Glomerular endothelial cell (primary cell): Measurements from ENCODE around the gene CPA5. TPM values are rescaled to one million over a fixed set of nuclear protein-coding genes. Genes with fewer than 3 reads are reported as not detected.
"Not testable (repeated sequence)": the region's sequence is repeated elsewhere in the genome, so short reads cannot be mapped to it uniquely, and the experiment has no call there.

ENCODE experiments used
- DNase-seq: peaks from one replicate; pipeline ENCODE4 v3.0.0-alpha.2; 2011; ENCODE audit warnings: low read depth, low spot score; ENCODE audit errors: extremely low read depth
- total RNA-seq: library from RNA; depleted of rRNA; stranded (reverse); fragments of >200 nt; gene quantifications from 2 replicates; pipeline ENCODE4 v1.2.3, GENCODE V29; 2015

CPA5 gene, protein sequence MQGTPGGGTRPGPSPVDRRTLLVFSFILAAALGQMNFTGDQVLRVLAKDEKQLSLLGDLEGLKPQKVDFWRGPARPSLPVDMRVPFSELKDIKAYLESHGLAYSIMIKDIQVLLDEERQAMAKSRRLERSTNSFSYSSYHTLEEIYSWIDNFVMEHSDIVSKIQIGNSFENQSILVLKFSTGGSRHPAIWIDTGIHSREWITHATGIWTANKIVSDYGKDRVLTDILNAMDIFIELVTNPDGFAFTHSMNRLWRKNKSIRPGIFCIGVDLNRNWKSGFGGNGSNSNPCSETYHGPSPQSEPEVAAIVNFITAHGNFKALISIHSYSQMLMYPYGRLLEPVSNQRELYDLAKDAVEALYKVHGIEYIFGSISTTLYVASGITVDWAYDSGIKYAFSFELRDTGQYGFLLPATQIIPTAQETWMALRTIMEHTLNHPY
- total RNA-seq, result not detected in 2 replicates

DNA sequence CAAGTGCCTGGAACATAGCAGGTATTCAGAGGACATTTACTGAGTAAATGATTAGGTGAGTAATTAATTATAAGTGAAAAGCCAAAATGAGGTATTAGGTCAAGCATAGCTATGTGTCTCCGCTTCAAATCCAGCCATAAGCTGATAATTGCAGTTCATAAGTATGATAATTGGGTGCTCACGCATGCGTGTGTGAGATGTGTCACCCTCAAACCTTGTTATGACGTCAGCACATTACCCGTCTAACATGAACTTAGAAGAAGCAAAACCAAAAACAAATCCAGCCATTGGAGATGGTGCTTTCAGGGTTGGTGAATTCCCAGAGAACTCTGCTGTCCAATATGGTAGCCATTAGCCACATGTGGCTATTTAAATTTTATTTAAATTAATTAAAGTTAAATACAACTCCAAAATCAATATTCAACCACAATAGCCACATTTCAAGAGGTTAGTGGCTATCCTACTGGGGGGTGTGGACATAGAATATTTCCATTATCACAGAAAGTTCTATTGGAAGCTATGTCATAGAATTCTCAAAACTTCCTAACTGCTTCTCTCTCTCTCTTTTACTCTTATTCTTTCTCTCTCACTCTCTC is at the start of gene CPA5:
TSS of gene CPA5 (plus strand) at position 546 of the 596 bp plus-strand sequence. CDS start 1,670 bp downstream, outside the sequence.
- DNase-seq, result no peak

DNA sequence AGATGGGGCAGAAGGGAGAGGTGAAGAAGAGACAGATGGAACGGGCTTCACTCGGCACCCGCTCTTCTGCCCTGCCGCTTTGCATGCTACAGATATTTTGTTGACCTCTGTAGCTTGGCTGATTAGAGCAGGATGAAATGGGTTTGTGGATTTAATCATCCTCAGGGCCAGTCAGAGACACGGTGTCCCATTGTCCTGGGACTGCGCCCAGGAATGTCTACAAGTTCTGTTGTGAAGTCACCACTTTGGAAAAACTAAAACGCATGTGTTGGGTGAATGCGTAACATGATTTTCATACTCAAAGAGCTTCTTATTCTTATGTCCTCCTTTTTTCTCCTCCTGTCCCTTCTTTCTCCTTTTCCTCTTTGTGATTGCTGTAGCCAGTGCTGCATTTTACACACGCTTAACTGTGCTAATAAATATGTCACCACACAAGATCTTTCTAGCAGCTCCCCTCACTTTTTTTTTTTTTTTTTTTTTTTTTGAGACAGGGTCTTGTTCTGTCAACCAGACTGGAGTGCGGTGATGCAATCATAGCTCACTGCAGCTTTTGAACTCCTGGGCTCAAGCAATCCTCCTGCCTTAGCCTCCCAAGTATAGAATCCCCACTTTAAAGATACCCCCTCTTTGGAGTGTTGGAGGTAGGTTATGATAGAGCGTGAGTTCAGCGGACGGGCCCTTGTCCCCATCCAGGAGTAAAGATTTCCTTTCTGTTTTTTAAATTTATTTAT is 48.2 kb upstream of the CPA5 start:
- DNase-seq, result no peak

DNA sequence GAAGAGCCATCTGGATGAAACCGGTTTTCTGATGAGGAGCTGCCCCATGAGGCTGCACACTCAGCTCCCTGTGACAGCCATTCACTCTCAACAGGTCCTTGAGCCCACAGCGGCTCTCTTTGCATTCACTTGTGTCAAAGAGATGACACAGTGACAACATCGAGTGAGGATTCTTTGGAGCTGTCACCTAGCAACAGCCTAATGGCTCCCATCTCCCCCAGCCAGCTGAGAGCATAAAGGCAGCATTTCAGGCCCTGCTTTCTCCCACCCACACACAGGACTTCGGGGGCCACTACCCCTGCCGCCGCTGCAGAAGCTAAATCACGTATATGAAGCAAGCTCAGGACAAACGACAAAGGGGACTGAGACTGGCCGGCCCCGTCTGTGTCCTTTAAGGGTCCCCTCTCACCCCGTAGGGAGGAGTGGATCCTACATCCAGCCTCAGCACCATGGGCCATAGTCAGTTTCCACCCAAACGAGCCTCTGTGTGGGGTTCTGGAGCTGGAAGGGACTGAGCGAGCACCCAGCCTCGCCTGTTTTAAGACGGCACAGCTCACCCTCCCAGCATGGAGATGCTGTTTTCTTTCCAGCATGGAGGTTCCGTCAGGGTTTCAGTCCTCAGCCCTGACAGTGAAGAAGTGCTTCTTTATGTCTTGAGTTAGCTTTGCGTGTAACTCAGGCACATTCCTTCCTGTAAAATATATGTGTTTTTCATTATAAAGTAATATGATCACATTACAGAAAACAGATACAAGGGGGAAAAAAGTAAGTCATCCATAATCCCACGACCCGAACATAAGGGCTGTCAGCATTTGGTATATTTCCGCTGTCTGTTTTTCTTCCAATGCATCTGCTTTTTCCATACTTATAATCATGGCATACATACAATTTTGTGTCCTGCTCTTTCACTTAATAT is 46.7 kb upstream of the CPA5 start:
- DNase-seq, result no peak

DNA sequence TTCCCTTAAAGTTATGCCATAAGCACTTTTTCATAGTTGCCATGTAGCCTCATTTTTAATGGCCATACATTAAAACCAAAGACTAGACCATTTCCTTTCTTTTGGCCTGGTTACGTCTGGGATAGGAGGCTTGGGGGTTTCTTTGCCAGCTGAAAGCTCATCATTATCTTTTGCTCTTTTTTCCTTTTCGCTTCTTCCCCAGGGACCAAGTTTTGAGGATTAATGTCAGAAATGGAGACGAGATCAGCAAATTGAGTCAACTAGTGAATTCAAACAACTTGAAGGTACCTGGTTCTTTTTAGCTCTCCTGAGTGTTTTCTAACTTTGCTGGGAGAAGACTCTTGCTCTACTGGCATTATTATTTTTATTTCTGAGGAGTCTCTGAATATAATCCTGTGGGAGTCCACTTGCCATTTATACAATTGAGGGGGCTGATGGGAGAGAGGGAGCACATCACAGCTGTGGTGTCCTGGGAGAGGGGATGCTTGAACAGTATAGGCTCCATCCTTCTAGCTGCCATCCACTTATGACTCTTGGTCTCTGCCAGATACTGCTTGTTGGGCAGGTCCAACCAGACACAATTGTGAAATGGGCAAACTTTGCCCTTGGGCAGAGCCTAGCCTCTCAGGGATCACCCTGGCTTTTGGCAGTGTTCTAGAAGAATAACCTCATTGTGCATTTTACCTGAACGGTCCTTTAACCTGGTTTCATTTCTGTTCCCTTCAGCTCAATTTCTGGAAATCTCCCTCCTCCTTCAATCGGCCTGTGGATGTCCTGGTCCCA is 45.9 kb upstream of the CPA5 start:
- DNase-seq, result no peak

DNA sequence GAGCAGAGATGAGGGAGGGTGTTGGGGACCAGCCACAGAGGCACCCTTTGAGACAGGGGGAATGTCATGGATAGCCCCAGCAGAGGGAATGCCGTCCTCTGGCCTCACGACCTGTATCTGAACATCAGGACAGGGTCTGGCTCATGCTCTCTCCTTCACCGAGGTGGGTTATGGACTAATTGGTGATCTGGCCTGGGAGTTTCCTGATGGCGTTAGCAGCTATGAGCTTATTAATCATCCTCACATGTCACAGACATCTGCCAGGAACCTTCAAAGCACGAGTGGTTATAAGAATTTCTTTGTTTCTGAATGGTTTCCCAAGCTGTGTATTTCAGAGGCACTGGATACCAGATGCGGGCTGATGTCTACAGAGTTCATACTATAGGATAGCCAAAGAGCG is 44.8 kb upstream of the CPA5 start:
- no peak for DNase-seq

DNA sequence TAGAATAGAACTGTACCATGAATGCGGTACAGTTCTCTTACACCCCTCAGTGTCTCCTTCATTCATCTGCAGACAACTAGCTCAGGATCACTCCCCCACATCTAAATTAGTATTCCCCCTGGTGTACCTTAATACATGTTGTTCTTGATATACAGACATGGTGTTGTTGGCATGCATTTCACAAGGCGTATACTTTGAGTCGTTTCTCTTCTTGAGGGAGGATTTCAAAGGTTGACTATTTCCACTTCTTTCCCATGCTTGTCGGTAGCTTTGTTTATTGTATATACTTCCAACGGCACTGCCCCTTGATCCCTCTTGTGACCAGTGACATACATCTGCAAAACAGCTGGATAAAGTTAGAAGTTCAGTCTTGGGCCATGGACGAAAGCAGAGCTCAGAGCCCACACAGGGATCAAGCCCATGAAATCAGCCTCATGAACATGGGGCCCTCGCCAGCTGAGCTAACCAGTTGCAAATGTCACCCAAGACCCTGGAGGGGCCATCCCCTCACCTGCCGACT is 43.1 kb upstream of the CPA5 start:
- no peak for DNase-seq

DNA sequence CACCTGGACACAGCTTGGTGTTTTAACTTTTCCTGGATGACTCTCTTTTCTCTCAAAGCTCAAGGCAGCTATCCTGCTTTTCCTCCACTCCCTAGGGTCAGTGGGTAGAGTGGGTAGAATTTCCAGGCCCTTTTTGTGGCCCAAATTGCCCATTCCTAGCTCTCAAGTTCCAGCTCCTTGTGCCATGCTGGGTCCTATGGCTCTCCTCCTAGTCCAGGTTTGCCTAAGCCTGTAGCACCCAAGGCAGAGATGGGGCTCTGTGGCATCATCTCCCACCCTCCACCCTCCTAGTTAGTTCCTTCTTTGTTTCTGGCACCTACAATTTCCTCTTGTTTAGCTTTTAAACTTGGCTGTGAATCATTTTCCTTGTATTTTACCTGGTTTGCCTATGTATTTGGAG is 42.0 kb upstream of the CPA5 start:
- DNase-seq, result no peak

DNA sequence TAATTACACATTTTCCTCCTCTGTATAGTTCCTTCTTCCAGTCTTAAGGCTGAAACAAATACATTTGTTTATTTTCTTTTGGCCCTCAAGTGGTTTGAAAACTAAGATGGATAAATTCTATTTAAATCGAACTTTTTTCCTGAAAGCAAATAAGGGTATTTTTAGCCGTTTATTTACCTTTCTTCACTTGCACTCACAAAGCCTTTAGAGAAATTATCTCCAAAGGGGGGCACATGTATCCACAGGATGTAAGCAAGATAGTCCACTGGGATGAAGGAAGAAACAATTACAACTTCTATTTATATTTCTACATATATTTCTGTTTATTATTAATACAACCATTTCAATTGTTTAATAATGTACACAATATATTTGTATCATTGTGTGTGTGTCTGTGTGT is 41.5 kb upstream of the CPA5 start:
- no peak for DNase-seq

DNA sequence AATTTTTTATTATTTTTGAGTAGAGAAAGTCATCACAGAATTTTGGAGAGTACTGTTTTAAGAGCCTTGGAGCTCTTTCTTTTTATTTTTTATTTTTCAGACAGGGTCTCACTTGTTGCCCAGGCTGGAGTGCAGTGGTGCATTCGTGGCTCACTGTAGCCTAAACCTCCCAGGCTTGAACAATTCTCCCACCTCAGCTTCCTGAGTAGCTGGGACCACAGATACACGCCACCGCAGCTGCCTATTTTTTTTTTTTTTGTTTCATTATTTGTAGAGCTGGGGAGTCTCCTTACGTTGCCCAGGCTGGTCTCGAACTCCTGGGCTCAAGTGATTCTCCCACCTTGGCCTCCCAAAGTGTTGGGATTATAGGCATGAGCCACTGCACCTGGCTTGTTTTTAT is 41.1 kb upstream of the CPA5 start:
- DNase-seq, result no peak

DNA sequence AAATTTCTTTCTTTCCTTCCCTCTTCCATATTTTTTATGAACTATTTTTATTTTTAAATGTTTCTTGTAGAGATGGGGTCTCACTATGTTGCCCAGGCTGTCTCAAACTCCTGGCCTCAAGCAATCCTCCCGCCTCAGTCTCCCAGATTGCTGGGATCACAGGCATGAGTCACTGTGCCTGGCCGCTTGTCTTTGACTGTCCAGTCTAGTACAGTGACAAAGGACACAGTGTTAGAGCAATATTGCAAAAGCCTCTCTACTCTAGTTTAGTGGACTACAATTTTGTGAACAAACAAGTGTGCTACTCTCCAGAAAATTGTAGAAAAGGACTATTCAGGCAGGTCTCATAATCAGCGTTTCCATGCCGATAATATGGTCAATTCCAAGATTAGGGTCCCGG is 40.6 kb upstream of the CPA5 start:
- DNase-seq, result no peak

DNA sequence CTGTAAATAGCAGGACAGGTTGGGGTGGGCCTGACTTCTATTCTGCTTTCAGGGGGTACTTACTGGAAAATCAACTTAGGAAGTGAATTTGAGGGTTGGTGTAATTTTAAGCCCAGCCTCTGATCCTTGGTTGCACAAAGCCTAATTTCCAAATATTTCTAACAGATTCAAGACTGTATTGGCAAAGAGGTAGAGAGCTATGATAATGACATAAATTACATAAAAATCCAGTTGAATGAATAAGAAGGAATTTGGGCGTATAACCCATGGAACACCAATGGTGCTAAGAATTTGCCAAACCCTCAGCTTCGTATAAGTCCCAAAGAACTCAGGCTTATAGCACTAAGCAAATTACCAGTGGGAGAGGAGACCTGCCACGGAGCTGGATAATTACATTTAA is 39.7 kb upstream of the CPA5 start:
- DNase-seq, result no peak

DNA sequence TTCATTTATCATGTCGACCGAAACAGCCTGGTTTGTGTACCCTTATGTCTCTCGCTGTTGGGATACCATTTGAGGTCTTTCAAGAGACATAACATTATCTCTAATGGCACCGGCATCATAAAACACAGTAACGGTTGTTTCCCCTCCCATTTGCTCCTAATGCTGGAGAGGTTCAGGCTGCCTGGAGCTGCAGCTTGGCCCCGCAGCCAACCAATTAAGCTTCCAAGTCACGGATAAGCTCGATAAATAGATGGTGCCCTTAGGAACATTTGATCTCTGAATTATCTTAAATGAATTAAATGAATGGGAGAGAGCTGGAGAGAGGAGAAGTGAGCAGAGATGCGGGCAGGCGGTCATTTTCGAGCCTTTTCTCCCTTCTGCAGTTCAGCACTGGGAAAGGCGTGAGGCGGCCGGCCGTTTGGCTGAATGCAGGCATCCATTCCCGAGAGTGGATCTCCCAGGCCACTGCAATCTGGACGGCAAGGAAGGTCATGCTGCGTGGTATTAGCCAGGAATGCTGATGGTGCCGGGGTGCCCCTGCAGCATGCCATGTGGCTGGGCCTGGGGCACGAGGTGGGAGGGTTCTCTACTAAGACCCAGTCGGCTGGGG is 39.1 kb upstream of the CPA5 start:
- no peak for DNase-seq

DNA sequence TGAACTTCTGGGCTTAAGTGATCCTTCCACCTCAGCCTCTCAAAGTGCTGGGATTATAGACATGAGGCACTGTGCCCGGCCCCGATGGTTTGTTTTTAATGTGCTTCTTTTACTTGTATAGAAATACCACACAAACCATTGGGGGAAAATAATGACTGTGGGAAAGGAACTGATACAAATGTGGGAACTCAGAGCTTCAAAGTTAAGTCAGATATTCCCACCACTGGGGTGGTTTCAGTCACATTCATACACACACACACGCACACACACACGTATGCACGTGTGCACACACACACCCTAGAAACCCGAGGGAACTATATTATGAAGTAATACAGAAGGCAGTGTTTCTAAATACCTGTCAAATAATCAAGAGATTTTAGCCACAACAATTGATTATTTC is 34.6 kb upstream of the CPA5 start:
- DNase-seq, result no peak

DNA sequence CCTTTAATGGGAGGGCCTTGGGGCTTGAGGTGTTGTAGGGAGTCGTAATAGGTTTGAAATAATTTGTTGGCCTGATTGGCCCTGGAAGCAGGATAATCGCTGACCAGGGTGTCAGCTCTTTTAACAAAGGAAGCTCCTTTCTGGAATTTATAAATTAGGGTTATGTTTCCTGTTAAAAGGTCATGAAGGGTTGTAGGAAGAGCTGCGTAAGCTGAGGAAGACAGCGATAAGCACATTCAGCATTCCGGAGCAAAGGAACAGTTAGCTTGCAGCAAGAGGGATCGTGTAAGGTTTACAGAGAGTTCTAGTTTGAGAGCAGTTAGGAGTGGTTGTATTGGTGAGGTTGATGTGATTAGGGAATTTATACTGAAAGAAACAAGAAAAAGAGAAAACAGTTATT is 30.3 kb upstream of the CPA5 start:
- DNase-seq, result no peak

DNA sequence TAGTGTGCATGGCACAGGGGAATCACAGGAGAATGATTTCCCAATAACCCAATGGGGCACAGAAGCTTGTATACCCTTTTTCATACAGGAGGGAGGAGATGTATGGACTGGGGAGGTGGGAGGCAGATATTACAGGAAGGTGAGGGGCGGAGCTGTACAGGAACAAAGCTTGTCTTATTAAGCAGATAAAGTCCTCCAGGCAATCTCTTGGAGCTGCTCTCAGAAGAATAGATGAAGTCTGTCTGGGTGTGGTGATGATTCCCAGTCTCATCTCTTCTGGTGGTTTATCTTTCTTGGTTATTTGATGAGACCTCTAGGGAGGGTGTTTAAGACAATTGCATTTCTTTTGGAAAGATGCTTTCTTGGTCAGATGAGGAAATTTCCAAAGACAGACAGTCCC is 25.1 kb upstream of the CPA5 start:
- DNase-seq, result no peak

DNA sequence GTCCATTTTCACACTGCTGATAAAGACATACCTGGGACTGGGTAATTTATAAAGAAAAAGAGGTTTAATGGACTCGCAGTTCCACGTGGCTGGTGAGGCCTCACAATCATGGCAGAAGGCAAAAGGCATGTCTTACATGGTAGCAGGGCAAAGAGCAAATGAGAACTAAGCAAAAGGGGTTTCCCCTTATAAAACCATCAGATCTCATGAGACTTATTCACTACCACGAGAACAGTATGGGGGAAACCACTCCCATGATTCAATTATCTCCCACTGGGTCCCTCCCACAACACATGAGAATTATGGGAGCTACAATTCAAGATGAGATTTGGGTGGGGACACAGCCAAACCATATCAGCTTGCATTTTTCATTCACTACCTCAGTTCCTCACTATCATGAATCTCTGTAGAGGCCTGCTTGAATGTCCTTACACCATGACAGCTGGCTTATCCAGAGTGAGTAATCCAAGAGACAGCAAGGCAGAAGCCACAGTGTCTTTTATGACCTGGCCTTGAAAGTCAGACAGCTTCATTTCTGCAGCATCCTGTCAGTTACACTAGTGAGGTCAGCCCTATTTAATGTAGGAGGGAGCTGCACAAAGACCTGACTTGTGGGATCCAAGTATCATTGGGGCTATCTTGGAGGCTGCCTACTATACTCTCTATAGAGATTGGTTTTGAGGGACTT is 22.9 kb upstream of the CPA5 start:
- DNase-seq, result not testable (repeated sequence)

DNA sequence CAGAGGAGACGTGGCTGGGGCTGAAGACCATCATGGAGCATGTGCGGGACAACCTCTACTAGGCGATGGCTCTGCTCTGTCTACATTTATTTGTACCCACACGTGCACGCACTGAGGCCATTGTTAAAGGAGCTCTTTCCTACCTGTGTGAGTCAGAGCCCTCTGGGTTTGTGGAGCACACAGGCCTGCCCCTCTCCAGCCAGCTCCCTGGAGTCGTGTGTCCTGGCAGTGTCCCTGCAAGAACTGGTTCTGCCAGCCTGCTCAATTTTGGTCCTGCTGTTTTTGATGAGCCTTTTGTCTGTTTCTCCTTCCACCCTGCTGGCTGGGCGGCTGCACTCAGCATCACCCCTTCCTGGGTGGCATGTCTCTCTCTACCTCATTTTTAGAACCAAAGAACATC is 22.0 kb upstream of the CPA5 start:
- no peak for DNase-seq

DNA sequence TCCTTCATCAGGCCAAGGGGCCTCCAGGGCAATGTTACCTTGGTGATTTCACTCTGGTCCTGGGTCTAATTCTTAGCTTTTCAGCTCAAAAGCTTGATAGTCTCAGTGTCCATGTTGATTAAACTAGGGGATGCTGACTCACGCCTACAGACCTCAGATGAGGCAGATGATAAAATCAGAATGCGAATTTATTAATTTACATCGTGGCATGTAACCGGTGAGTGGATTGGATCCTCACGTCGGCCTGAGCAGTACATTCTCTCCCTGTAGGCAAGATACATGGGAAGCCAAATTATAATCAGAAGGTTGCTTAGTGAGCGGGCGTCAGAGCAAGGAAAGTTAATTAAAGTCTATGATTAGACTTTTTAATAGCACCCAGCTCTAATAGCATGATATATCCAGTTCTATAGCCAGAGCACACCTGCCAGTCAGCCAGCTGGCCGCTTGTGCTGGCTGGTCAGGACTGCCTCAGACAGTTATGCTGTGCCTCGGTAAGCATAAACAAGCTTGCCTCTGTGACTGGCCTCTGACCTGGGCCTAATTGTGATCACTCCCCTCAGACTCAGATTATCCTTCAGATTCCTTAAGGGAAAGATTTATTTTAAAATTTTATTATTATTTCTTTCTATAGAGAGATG is 20.2 kb upstream of the CPA5 start:
- no peak for DNase-seq
